HG02759 (cell line): ENCODE results near the gene IGF2BP3.

ENCODE experiments used
- ATAC-seq: cut with Tn5 transposase; IDR thresholded peaks from one replicate; pipeline ENCODE4 v1.9.1; 2021; ENCODE audit warnings: mild to moderate bottlenecking, moderate library complexity; ENCODE audit not compliant: unreplicated experiment

IGF2BP3 gene

GRCh38 chr7:23298885-23299769 lies 171.2 kb downstream of the IGF2BP3 start, which contains the start of gene MALSU1:
Gene MALSU1 (plus strand): TSS chr7:23299339. CDS start chr7:23299353, 14 bp downstream.
- peak; percentile 99 for ATAC-seq

GRCh38 chr7:23298141-23298881 lies 172.0 kb downstream of the IGF2BP3 start:
- ATAC-seq: no peak

DNA sequence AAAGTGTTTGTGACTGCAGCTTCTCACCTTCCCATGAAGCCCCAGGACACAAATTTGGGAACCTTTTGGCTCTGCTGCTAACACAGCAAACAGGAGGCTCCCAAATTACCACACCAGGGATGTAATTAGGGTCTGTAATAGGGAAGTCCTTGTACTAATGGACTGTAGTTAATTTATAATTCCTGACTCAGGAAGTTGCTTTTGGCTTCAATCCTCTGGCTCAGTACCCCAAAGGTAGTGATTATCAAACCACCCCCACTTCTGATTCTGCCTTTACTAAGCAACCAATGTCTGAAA lies 174.9 kb downstream of the IGF2BP3 start:
- no peak for ATAC-seq

- no peak for ATAC-seq
Observed at GRCh38 chr7:23294549-23295400, 175.5 kb downstream of the IGF2BP3 start.

DNA sequence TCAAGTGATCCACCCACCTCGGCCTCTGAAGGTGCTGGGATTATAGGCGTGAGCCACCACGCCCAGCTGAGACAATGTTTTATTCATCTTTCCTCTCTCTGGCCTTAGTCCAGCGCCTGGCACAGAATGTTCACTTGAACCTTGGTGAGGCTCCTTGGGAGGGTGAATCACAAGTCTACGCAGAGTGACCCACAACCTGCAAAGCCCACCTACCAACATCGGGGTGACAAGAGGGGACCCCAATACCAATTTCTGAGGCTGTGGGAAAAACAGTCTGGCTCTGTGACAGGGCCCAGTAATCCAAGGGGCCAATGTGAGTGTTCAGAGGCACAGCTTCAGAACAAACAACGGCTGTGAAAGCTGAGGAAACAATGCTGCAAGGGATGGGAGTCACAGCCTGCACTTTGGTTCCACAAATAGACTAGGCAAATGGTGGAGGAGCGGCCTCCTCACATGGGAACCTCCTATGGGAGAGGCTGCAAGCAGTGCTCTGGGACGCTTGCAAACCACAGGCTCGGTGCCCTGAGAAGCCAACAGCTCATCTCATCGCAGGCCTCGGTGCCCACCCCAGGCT lies 176.7 kb downstream of the IGF2BP3 start:
- no peak for ATAC-seq

- ATAC-seq: no peak
Observed at GRCh38 chr7:23292623-23293022, 177.7 kb downstream of the IGF2BP3 start.

GRCh38 chr7:23291957-23292560 lies 178.2 kb downstream of the IGF2BP3 start:
- ATAC-seq: no peak

DNA sequence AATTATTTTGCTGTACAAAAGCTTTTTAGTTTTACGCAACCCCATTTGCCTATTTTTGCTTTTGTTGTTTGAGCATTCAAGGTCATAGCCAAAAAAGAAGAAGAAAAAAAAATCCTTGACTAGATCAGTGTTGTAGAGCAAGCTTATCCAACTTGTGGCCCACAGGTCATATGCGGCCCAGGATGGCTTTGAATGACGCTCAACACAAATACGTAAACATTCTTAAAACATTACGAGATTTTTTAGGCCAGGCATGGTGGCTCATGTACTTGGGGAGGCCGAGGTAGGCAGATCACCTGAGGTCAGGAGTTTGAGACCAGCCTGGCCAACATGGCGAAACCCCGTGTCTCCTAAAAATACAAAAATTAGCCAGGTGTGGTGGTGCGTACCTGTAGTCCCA lies 179.3 kb downstream of the IGF2BP3 start:
- no peak for ATAC-seq

DNA sequence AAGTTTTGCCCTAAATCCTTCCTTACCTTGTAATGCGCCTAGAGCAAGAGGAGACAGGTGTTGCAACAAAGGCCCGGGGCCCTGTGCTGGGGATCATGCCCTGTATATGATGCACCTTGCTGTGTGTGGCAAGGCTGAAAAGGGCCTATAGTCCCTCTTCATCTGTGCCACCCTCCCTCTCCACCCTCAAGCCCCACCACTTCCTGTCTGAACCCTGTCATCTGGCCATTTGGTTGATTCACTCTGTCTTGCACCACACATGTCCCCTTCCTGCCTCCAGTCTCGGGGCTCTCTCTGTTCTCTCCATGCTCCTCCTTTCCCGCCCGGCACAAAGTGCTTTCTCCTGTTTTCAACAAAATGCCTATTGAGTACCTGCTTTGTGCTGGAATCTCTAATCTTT lies 182.7 kb downstream of the IGF2BP3 start:
- no peak for ATAC-seq

DNA sequence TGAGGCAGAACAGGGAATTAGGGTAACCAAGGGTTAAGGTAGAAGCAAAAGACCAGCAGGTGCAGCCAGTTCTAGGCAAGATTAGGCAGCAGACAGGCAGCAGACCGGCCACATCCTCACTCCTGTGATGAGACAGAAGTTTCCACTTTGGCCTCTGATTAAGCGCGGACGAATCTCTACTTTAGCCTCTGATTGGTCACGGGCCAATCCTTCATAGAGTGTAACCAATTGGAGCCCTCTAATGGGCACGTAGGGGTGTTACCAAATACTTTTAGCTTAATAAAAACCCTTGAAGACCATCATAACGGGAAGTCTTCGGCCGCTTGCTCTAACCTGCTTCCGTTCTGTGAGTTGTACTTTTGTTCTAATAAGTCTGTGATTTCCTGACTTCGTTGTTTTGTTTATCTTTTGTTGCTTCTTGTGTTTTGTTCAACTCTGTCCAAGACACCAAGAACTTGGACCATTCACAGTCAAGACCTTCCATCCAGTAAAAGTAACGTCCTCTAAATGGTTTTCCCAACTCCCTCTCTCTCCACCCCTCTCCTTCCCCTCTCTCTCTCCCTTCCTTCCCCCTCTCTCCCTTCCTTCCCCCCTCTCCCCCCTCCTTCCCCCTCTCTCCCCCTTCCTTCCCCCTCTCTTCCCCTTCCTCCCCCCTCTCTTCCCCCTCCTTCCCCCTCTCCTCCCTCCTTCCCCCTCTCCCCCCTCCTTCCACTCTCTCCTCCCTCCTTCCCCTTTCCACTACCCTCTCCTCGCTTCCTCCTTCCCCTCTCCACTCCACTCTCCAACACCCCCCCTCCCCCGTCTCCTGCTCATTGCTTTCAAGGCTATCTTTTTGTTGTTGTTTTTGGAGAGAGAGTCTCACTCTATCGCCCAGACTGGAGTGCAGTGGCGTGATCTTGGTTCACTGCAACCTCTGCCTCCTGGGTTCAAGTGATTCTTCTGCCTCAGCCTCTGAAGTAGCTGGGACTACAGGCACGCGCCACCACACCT lies 184.3 kb downstream of the IGF2BP3 start:
- ATAC-seq: no peak

GRCh38 chr7:23284871-23285270 lies 185.4 kb downstream of the IGF2BP3 start:
- ATAC-seq: no peak

DNA sequence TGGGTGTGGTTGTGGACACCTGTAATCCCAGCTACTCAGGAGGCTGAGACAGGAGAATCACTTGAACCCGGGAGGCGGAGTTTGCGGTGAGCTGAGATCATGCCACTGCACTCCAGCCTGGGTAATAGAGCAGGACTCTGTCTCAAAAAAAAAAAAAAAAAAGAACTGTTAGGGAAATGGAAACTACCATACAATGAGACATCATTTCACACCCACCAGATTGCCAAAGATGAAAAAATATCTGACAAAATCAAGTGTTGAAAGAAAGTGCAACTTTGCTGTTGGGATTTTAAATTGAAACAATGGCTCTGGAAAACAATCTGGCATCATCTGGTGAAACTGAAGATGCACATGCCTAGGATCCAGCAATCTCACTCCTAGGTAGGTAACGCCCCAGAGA lies 187.2 kb downstream of the IGF2BP3 start:
- no peak for ATAC-seq

DNA sequence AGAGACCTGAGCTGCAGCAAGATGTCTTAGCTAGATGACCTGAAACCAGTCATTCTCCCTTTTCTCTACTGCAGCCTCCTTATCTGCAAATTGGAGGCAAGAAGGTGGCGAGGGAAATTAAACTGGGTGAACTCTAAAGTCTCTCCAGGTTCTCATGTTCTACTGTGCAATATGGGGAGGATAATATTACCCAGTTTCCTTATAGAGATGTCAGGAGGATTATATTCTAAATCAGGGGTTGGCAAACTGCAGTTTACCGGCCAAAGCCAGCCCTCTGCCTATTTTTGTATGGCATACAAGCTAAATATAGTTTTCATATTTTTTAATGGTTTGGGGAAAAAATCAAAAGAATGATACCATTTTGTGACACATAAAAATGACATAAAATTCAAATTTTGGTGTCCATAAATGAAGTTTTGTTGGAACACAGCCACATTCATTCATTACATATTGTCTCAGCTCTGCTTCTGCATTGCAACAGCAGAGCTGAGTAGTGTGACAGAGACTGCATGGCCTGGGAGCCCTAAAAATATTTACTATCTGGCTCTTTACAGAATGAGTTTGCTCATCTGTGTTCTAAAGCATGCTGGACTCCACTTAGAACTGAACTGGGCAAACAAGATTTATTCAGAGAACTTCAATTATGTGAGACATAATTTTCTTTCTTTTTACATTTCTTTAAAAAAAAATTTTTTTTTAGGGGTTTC lies 190.3 kb downstream of the IGF2BP3 start:
- ATAC-seq: no peak

DNA sequence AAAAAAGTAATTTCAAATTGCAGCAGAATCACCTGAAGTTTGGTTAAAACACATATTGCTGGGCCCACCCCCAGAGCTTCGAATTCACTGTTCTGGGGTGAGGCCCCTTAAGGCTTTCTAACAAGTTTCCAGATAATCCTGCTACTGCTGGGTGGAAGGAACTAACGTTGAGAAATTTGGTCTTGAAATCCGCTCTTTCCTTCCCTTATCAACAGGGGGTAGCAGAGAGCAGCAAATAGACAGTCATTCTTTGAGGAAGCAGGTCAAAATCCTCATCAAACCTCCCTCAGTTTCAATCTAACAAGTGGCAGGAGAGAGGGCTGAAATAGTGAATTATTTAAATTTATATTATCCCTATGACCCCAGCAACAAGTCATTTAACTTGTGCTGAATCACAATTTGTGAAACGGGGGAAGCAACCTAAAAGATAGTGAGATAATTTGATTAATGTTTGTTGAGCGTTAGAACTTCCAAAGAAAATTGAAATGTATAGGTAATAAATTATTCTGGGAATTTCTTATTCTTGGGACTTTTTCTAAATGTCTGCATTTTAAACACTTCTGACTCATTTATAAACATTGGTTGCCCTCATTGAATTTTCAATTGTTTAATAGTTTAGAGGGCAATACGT lies 192.8 kb downstream of the IGF2BP3 start:
- no peak for ATAC-seq

- no peak for ATAC-seq
Observed at GRCh38 chr7:23276947-23277346, 193.3 kb downstream of the IGF2BP3 start.

- ATAC-seq: no peak
Observed at GRCh38 chr7:23276376-23276775, 193.9 kb downstream of the IGF2BP3 start.

GRCh38 chr7:23275912-23276311 lies 194.4 kb downstream of the IGF2BP3 start:
- ATAC-seq: no peak

- peak; percentile 96 for ATAC-seq
Observed at GRCh38 chr7:23273141-23273599, 197.1 kb downstream of the IGF2BP3 start.
